Erythroblast (primary cell): ENCODE results near the gene ITGA7.

ENCODE experiments used
- DNase-seq, 2 experiments: peaks; one replicate each; lab custom pipeline; 2025; lab: John Stamatoyannopoulos, UW
- GATA1 ChIP-seq: IDR thresholded peaks from 2 replicates; pipeline ENCODE4 v1.6.1; 2011; ENCODE audit warnings: low read depth, mild to moderate bottlenecking, control low read depth, low read length, moderate library complexity
- POLR2A ChIP-seq: IDR thresholded peaks from 2 replicates; pipeline ENCODE4 v1.6.1; 2011; ENCODE audit warnings: mild to moderate bottlenecking, low read length

ITGA7 gene

DNA sequence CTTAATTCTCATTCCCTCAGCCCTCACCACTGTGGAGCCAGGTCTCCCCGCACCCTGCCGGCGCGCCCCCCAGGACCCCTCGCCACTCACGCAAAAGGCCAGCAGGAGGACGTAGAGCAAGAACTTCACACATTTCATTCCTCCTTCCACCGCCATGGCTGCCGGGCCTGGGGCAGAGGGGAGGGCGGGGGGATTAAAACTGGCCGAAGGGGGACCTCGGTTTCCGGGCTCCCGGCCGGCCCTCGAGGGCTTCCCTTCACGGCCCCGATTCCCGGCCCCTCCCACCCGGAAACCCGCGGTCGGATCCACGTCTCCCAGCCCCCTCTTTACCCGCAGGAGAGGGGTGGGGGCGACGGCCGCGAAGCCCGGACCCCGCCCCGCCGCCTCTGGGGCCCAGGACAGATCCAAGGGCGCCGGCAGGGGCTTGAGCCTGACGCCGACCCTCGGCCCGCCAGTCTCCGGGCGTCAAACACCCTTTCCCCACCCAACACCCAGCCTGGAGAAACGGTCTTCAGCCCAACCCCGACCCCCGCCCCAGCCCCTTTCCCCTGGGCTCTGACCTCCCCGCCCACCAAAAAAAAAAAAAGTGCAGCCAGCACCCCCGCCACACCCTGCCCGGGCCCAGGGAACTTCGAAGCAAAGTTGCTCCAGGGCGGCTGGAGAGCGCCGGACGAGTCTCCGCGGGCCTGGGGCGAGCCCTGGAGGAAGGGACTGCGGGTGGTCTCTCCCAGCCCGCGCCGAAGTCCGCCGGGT lies 20.7 kb upstream of the ITGA7 start:
- DNase-seq, result peak; percentile 69 to 72
- TF ChIP-seq GATA1, result no peak
- TF ChIP-seq POLR2A, result no peak

DNA sequence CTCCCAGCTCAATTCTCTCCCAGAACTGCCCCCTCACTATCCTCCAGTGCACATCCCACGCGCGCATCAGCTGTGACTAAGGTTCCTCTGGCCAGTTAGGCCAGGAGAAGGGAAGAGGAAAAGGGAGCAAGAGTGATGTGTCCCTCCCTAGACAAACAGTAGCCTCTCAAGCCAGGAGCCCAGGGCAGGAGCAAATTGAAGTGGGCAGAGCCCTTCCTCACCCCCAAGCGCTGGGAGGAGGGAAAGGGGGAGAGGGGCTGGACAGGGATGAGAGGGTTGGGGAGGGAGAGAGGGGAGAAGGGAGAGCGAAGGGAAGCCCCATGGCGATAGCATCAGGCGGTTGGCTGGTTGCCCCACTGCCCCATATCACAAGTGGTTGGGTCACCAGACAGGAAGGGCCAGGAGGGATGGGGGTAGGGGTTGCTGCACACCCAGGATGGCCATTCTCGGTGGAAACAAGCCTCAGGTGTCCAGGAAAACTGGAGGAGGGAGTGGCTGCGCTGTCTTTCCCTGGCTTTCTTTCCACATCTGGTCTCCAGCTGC lies 20.0 kb upstream of the ITGA7 start:
- peak; percentile 60 for TF ChIP-seq POLR2A
- TF ChIP-seq GATA1, result no peak
- DNase-seq, result peak; percentile 80 to 81

DNA sequence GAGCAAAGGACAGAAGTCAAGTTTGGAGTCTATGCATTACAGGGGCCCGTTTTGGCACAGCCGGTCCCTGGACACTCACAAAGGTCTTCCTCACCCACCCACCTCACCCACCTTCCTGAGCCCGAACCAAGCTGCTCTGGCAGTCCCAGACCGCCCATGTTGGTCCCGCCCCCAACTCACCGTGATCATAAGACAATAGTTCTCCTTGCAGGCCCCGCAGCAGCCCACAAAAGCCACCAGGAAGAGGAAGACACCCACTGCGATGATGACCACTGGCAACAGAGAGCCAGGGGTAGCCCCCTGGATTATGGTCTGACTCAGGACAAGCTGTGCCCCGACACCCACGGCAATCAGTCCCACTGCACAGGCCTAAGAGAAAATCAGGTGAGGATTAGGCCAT lies 19.3 kb upstream of the ITGA7 start:
- no peak for DNase-seq
- TF ChIP-seq POLR2A (no peak), GATA1 (no peak)

DNA sequence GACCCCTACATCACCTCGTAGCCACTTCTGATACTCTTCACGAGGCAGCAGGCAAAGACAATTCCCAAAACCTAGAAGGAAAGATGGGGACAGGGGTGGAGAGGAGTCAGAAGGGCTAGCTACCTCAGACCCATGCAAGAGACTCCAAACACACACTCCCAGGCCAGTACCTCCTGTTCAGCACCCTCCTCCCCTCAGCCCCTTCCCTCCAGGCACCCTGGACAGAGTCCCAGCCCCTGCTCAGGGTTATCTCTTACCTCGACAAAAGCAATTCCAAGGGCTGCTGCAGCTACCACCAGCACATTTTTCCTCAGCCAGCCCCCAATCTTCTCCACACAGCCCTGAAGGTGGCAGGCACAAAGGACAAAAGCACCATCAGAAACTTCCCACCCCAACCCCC lies 17.9 kb upstream of the ITGA7 start:
- TF ChIP-seq POLR2A (no peak), GATA1 (no peak)
- DNase-seq, result no peak

DNA sequence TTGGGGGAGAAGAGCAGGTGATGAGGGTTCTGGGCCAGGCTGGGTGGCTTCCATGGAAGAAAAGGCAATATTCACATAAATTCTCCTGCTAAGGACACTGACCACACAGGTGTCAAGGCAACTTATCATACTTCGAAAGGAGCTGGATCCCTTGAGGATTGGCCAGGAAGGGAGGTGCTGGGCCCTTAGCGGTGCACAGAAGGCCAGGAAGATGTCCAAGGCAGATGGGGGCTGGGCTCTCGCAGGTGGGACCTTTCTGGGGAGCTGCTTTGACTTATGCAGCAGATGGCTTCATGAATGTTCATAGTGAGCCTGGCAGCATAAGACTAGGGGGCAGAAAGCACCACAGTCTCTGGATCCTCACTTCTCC lies 17.2 kb upstream of the ITGA7 start:
- no peak for DNase-seq

DNA sequence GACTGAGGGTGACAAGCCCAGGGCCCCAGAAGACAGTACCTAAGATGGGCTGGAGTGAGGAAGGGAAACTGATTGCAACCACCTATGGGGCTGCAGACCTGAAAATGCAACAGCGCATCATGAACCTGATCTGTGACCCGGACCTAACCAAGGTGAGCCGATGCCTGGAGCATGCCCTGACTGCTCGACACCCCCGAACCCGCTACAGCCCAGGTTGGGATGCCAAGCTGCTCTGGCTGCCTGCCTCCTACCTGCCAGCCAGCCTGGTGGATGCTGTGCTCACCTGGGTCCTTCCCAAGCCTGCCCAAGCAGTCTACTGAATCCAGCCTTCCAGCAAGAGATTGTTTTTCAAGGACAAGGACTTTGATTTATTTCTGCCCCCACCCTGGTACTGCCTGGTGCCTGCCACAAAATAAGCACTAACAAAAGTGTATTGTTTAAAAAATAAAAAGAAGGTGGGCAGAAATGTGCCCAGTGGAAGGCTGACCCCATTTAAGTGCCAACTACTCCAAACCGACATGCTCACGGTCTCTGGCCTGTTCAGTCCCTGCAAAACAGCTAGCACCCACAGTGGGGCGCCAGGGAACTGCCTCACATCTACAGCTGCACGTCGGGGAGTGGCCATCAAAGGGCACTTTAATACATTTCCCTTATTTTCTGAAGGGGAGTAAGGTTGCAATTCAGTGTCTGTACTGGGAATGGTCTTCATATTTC lies 16.7 kb upstream of the ITGA7 start:
- TF ChIP-seq POLR2A (peak; percentile 33), GATA1 (no peak)
- DNase-seq, result peak; percentile 78 to 83

More for the DNA sequence above, 17.2 kb upstream of the ITGA7 start:
- TF ChIP-seq GATA1, result no peak
- no peak for TF ChIP-seq POLR2A

DNA sequence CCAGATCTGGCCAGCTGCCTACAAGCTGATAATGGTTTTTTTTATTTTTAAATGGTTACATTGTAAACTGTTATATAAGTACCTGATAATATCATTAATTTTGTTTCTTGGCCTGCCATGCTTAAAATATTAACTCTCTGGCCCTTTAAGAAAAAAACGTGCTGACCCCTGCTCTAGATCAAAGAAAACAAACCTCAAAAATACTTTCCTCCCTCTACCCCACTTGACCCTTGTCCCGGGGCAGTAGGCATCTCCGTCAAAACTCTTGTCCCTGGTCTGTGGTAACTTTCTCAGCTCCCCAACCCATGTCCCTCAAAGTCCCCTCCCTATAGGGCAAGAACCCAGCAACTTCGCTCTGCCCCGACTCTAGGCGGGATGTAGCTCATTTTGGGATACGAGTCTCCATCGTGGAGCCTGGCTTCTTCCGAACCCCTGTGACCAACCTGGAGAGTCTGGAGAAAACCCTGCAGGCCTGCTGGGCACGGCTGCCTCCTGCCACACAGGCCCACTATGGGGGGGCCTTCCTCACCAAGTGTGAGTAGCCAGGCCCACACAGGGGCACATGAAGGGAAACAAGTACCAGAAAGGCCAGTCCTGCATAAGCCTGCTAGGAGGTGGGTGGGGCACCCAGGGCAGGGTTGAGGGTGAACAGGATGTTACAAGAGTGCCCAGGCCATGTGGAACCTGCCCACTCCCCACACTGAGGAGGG lies 16.0 kb upstream of the ITGA7 start:
- TF ChIP-seq POLR2A (no peak), GATA1 (no peak)
- DNase-seq, result no peak

DNA sequence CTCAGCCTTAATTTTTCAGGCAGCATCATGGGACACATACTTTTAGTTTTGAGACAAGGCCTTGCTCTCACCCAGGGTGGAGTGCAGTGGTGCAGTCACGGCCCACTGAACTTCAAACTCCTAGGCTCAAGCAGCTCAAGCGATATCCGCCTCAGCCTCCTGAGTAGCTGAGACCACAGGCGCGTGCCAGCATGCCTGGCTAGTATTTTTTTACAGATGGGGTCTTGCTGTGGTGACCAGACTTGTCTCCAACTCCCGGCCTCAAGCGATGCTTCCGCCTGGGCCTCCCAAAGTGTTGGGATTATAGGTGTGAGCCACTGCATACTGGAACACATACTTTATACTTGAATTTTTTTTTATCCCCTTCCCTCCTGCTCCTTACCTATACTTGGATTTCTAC lies 15.2 kb upstream of the ITGA7 start:
- DNase-seq, result no peak

DNA sequence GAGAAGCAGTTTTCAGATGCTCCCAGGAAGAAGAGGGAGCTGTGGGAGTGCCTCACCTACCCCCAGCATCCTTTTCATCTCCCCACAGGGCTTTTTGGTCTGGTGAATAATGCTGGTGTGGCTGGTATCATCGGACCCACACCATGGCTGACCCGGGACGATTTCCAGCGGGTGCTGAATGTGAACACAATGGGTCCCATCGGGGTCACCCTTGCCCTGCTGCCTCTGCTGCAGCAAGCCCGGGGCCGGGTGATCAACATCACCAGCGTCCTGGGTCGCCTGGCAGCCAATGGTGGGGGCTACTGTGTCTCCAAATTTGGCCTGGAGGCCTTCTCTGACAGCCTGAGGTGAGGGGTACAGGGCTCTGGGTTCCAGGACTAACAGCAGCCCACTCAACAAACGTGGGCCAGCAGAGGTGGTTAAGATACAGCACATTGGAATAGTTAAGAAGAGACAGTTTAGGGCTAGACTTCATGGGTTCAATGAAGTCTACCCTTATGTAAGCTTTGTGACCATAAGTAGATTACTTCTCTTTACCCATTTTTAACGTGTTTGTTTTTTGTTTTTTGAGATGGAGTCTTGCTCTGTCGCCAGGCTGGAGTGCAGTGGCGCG lies 14.0 kb upstream of the ITGA7 start:
- TF ChIP-seq GATA1, result no peak
- no peak for TF ChIP-seq POLR2A
- DNase-seq, result no peak

More for the DNA sequence above, 15.2 kb upstream of the ITGA7 start:
- no peak for TF ChIP-seq GATA1
- no peak for TF ChIP-seq POLR2A

DNA sequence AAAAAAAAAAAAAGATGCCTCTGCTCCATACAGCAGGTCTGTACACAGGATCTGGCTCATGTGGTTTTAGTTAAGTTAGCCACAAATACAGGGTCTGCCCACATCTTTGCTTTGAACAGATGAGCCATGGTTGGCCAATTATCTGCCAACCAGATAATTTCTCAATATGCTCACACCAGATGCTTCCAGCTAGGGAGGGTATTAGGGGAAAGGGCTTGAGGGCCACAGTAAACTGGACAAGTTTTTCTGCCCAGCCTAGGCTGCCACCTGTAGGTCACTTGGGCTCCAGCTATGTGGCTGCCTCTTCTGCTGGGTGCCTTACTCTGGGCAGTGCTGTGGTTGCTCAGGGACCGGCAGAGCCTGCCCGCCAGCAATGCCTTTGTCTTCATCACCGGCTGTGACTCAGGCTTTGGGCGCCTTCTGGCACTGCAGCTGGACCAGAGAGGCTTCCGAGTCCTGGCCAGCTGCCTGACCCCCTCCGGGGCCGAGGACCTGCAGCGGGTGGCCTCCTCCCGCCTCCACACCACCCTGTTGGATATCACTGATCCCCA lies 13.3 kb upstream of the ITGA7 start:
- peak; percentile 24 to 34 for DNase-seq
- no peak for TF ChIP-seq GATA1
- peak; percentile 19 for TF ChIP-seq POLR2A

DNA sequence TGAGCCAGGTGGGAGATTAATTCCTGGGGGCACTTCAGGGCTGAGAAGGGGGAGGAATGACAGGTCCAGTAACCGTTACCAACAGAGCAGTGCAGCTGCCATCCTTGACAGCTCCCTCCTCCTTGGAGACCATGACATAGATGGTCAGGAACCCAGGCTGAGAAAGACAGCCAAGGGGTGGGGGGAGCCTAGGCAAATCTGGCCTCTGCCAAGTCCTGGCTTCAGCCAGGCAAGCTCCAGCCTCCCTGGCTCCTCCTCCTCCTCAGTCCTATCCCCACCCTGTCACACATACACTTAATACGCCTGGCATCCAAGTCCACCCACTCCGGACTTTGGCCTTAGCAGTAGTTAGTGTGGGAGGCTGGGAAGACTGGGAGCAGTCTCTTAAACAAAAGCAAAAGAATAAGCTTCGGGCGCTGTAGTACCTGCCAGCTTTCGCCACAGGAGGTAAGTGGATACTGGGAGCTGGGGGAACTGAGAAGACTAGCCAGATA lies 12.4 kb upstream of the ITGA7 start, which contains the start of gene RDH5:
TSS of gene RDH5 (plus strand) at position 323 of the 494 bp plus-strand sequence. CDS start 792 bp downstream, outside the sequence.
- DNase-seq, result no peak
- no peak for TF ChIP-seq GATA1
- TF ChIP-seq POLR2A, result no peak

DNA sequence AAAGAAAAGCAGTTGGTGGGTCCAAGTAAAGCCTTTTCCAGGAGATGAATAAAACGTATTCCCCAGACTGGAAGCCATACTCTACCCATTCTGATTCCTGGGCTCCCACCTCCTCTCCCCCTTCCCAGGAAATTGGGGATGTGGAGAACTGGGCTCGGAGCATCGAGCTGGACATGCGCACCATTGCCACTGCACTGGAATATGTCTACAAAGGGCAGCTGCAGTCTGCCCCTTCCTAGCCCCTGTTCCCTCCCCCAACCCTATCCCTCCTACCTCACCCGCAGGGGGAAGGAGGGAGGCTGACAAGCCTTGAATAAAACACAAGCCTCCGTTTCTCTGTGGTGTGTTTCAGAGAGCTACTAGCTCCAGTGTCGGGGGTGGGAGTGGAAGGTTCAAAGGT lies 11.7 kb upstream of the ITGA7 start:
- TF ChIP-seq GATA1 (no peak), POLR2A (no peak)
- no peak for DNase-seq

DNA sequence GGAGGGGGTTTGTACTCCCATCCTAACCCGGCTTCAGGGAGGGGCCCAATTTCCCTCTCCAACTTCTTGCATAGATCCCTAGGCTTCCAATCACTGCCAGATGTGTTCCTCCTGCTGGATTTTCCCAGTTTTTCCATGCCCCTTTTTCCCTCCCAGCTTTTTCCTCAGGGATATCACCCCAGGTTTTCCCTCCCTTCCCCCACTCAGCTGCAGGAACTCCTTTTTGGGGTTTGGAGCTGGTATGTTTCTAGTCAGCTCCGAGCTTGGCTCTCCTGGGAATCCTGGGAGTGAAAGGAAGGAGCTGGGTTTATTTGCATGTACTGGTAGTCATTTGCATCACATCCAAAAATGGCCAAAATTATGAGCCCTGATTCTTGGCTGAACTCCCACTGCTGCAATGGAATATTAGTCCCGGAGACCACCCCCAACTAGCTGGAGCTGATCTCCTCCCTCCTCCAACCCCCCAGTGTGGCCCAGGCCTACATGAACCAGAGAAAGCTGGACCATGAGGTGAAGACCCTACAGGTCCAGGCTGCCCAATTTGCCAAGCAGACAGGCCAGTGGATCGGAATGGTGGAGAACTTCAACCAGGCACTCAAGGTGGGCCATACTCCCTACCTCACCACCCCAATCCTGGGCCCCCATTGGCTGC lies 11.0 kb upstream of the ITGA7 start:
- no peak for DNase-seq
- TF ChIP-seq GATA1 (no peak), POLR2A (no peak)

DNA sequence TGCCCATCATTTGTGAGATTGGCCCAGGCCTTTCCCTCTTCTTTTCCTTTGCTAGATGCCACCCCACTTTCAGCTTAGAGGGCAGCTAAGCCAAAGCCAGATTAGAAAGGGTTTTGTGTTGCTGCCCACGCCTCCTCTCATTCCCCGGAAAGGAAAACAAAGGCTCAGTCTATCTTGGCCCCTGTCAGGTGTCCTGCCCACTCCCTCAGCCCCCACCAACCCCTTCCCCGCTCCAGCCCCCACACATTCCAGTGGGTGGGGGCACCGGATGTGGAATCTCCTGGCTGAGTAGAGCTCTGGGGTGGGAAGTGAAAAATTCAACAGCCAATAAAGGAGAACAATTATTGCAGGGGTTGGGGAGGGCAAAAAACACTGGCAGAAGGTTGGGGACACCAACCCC lies 10.3 kb upstream of the ITGA7 start:
- no peak for TF ChIP-seq POLR2A
- no peak for TF ChIP-seq GATA1
- no peak for DNase-seq
